Fibroblast of villous mesenchyme (primary cell): Measurements from ENCODE around the gene MAN1A2. TPM values are rescaled to one million over a fixed set of nuclear protein-coding genes. Genes with fewer than 3 reads are reported as not detected.
A peak's percentile ranks its signal among the peaks of the same experiment; 100 is the strongest.
"Not testable (repeated sequence)": the region's sequence is repeated elsewhere in the genome, so short reads cannot be mapped to it uniquely, and the experiment has no call there.

ENCODE experiments used
- DNase-seq: peaks from one replicate; pipeline ENCODE4 v3.0.0-alpha.2; 2010; ENCODE audit warnings: low read depth
- H3K4me3 ChIP-seq: 2 replicates; pipeline ENCODE4 v1.5.1; 2011; ENCODE audit warnings: low read depth, mild to moderate bottlenecking, low read length
- total RNA-seq: library from RNA; depleted of rRNA; stranded (reverse); fragments of >200 nt; gene quantifications from 2 replicates; pipeline ENCODE4 v1.2.3, GENCODE V29; 2012
- TF ChIP-seq, protein P1 (sequence below): IDR thresholded peaks from 2 replicates; pipeline ENCODE4 v1.5.1; 2012; ENCODE audit warnings: low read depth, mild to moderate bottlenecking, low read length; ENCODE audit not compliant: insufficient read depth

MAN1A2 gene
- total RNA-seq, 1 donor, result 78.2 TPM

DNA sequence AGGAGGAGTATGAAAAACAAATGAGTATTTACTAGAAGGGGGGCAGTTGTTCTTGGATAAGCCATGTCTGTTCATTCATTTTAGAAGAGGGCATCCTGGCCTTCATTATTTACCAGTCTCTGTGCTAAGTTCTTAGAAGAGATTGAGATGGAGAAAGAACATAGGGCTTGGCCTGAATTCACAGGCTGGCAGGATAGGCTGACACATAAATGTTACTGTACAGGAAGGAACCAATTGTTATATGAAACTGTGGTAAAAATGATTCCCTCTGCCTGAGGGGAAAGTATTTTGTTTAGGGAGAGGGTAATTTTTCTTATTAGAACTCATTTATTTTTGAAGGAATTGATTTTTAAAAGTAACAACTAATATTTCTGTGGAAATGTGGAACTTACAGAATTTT lies 99.5 kb downstream of the MAN1A2 start:
- TF ChIP-seq, protein P1, sequence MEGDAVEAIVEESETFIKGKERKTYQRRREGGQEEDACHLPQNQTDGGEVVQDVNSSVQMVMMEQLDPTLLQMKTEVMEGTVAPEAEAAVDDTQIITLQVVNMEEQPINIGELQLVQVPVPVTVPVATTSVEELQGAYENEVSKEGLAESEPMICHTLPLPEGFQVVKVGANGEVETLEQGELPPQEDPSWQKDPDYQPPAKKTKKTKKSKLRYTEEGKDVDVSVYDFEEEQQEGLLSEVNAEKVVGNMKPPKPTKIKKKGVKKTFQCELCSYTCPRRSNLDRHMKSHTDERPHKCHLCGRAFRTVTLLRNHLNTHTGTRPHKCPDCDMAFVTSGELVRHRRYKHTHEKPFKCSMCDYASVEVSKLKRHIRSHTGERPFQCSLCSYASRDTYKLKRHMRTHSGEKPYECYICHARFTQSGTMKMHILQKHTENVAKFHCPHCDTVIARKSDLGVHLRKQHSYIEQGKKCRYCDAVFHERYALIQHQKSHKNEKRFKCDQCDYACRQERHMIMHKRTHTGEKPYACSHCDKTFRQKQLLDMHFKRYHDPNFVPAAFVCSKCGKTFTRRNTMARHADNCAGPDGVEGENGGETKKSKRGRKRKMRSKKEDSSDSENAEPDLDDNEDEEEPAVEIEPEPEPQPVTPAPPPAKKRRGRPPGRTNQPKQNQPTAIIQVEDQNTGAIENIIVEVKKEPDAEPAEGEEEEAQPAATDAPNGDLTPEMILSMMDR, result no peak
- H3K4me3 ChIP-seq, result no peak overlapping the region
- peak; percentile 5 for DNase-seq

- TF ChIP-seq, protein P1, result no peak
- H3K4me3 ChIP-seq, result no peak overlapping the region
Measured at GRCh38 chr1:117467336-117467735, 100.1 kb downstream of the MAN1A2 start.

DNA sequence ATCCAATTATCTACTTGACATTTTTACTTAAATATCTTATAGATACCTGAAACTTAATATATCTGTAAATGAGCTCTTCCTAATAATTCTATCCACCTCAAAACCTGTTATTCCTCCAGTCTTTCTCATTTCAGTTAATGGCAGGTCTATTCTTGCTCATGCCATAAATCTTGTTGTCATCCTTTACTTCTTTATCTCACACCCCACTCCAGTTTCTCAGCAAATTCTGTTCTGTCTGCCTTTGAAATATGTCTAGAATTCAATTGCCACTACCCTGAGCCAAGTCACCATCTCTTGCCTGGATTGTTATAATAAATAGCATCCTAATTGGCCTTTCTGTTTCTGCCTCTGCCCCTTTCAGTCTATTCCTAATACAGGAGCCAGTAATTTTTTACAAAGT lies 105.8 kb downstream of the MAN1A2 start:
- TF ChIP-seq, protein P1, result no peak
- no peak for DNase-seq
- no peak overlapping the region for H3K4me3 ChIP-seq

More at GRCh38 chr1:117467336-117467735, 100.1 kb downstream of the MAN1A2 start:
- no peak for DNase-seq

DNA sequence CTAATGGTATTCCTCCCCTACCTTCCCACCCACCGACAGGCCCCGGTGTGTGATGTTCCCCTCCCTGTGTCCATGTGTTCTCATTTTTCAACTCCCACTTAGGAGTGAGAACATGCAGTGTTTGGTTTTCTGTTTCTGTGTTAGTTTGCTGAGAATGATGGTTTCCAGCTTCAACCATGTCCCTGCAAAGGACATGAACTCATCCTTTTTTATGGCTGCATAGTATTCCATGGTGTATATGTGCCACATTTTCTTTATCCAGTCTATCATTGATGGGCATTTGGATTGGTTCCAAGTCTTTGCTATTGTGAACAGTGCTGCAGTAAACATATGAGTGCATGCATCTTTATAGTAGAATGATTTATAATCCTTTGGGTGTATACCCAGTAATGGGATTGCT lies 108.2 kb downstream of the MAN1A2 start:
- not testable (repeated sequence) for DNase-seq, H3K4me3 ChIP-seq

GRCh38 chr1:117479086-117479485 lies 111.8 kb downstream of the MAN1A2 start:
- H3K4me3 ChIP-seq, result no peak overlapping the region
- no peak for DNase-seq
- TF ChIP-seq, protein P1, result no peak

- no peak for DNase-seq
- TF ChIP-seq, protein P1, result no peak
- no peak overlapping the region for H3K4me3 ChIP-seq
Measured at GRCh38 chr1:117481410-117481809, 114.2 kb downstream of the MAN1A2 start.

GRCh38 chr1:117493906-117494305 lies 126.7 kb downstream of the MAN1A2 start:
- no peak for DNase-seq
- no peak overlapping the region for H3K4me3 ChIP-seq
- TF ChIP-seq, protein P1, result no peak
